Endometrium (tissue), 2 donors: Measurements from ENCODE around the gene TMEM9B.
"Not testable (repeated sequence)": the region's sequence is repeated elsewhere in the genome, so short reads cannot be mapped to it uniquely, and the experiment has no call there.

ENCODE experiments used
- FAIRE-seq: peaks from 2 replicates; lab custom pipeline; 2012; peaks lifted over from hg19 to GRCh38; lab: Jason Lieb, UNC
- donor health status: control.
- donor health status: control.

The TMEM9B gene

DNA sequence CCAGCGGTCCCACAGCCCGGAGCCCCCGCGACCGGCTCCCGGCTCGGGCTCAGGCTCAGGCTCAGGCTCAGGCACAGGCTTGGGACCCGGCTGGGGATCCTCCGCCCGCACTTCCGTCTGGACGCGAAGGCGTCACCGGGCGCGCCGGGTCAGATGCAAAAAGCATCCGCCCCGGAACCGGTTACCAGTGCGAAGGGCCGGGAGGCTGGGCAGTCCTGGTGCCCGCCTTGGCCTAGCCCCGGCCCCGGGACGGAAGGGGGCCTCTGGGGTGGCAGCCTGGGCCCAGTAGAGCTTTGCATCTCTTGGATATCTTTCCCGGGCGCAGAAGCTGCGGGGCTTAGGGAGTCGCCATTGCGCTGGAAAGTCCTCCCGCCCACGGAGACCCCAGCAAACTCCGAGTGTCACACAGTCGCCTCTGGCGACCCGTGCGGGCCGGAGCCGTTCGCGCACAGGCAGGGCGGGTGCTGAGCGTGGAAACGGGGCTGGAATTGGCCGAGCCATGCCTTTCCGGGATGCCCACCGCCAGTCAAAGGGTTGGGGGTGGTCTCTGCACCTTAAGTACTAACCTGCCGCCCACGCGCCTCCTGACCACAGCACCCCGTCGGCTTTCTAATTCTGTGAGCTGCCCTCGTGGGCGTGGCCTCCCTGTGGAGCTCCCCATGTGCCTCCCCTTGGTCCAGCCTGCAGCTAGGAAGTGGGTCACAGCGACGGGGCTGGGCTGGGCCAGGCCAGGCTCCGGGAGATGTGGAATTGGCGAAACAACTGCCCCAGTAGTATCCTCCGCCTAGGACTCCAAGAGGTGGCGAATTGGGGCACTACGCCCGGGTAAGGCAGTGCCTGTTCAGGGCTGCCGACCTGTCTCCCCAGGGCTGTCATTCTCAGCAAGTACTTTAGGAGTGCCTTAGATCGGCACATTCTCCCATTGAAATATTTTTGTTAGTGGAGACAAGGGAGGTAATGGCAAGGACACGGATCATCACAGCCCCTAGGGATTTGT lies at the start of gene TMEM9B:
TSS of gene TMEM9B (minus strand) at position 119 of the 997 bp plus-strand sequence. CDS start 129 bp downstream, outside the sequence.
- FAIRE-seq = no peak

DNA sequence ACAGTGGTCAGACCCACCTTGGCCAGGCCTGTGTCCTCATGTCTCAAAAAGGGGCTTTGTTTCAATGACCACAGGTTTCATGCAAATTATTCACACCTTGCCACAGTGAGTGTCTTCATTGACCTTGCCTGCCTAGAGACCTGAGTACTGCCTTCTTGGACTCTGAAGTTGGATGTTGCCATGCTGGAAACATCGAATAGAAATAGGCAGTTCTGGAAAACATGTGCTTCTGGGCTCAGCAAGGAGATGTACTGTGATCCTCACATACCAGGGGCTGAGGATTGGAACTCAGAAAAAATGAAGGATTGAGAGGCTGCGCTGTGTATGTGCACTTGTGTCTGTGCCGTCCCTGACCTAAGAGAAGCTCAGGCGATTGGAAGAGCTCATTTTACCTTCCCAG lies 49.1 kb upstream of the TMEM9B start:
- FAIRE-seq = no peak

GRCh38 chr11:9009538-9009937 lies 45.3 kb upstream of the TMEM9B start:
- not testable (repeated sequence) for FAIRE-seq

GRCh38 chr11:9008661-9009060 lies 44.4 kb upstream of the TMEM9B start:
- no peak for FAIRE-seq

DNA sequence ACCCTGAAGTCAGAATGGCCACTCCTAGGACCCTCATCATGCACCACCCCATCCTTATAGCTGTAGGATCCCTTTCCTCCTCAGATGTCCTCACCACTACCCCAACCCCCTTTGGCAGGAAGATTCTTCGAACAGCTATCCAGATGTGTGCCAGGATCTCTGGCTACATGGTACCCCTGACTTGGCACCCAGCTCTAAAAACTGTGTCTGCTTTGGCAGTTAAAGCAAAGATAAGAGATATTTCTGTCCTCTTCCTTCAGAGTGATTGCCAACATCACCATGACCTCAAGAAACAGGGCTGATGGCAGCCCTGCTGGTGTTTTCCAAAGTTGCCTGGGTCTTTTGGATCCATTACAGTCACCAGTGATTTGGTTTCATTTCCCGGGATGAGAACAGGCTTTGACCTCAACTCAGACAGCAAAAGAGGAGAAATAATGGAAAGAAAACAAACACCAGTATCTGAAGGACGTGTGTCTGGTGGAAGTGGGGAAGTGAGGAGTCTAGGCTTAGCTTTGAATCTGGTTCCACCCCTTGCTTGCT lies 43.8 kb upstream of the TMEM9B start:
- FAIRE-seq = no peak

GRCh38 chr11:9005087-9005486 lies 40.8 kb upstream of the TMEM9B start:
- FAIRE-seq = no peak

DNA sequence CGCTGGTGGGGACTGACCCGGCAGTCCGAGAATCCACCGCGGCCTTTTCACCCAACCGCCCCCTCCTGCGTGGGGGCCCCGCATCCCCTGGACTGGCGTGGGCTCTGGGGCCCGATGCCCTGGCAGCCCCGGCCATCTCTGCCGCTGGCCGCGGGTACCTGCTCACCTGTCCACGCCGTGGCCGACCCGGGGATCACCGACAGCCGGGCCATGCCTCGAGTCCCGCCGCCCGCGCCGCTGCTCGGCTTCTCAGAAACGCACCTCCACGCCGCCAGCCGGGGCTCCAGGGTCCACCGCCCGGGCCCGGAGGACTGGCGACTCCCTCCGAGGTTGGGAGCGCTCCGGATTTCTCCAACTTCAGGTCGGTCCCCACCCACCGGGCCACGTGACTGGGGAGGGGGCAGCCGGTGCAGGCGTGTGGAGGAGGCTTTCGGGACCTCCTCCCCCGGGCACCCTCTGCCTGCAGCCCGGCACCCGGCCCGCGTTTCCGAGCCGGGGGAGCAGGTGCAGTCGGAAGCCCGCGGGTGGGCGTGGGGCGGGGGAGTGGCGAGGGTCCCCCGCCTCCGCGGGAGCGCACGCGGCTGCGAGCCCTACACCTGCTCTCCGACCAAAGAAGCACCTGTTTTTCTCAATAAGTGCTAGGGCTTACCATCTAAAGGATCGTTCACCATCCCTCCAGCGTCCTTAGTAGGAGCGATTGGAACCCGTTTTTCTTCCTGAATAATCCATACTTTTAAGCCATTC lies 40.1 kb upstream of the TMEM9B start:
- FAIRE-seq = no peak

- no peak for FAIRE-seq
Observed at GRCh38 chr11:9003573-9004182, 39.4 kb upstream of the TMEM9B start, which contains the start of gene NRIP3. NRIP3 (minus strand) TSS chr11:9004001; CDS start chr11:9003935, 66 bp downstream.

GRCh38 chr11:9002920-9003572 lies 38.8 kb upstream of the TMEM9B start:
- FAIRE-seq = no peak

DNA sequence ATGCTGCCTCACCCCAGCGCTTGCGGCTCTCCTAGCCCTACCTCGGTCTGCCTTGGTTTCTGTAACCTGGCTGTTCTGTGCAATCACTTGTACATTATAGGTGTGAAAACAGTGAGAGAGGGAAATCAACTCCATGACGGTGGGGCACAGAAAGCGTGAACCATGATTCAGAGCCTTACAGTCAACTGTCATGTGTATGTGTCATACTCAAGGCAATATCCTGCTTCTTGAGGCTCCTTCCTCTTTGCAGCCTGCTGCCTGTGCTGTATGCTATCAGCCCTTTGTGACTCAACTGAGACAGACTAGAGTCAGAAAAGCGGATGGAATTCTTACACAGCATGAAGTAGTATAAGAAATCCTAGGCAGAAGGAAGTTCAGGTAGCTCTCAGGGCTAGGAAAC lies 37.5 kb upstream of the TMEM9B start:
- no peak for FAIRE-seq

DNA sequence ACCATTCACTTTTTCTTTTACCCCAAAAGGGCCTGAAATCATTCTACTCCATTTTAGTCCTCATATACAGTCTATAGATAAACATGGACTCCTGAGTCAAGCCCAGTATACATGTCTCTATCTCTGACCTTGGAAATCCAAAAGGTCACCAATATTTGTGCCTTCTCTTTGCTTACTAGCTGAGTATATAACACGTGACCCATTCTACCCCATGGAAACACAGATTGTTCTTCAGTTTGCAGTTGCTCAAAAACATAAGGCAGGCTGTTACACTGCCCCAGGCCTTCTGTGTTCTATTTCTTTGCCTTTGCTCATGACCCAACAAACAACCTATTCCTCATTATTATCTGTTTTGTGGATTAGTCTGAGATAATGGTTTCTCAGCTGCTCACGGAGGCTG lies 33.8 kb upstream of the TMEM9B start:
- no peak for FAIRE-seq

DNA sequence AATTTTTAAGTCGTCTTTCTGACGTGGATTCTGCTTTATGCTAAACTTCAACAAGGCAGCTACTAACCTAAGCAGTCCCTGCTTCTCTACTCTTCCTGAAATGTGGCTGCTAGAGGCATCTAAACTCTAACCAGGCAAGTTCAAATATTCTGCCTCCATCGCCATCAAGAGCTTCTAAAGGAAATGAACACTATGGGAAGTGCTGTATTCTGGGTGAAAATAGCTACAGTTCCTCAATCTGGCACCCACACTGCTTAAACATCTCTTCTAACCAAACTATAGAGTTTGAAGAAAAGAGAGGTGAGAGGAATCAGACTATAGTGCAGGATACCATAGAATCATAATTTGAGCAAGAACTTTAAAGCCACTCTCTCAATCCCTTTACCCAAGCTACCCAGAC lies 33.2 kb upstream of the TMEM9B start:
- FAIRE-seq = no peak

DNA sequence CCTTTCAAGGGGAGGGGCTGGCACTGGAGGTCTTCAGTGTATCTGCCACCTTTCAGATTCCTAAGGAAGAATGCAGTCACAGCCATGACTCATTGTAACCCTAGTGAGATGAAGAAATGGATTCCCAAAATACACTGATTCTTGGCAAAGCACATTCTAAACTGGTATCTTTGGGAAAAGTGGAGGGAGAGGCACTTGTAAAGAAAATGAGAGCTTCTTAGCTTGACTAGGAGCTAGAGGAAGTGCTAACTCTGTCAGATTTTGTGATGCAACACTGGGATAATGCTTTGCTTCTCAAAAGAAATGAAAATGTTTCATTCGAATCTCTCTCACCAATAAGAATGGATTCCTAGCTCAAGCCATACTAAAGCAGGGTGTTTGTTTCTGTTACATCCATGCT lies 25.2 kb upstream of the TMEM9B start:
- no peak for FAIRE-seq

GRCh38 chr11:8988329-8989234 lies 24.3 kb upstream of the TMEM9B start:
- no peak for FAIRE-seq

GRCh38 chr11:8987446-8987845 lies 23.2 kb upstream of the TMEM9B start:
- FAIRE-seq = no peak

DNA sequence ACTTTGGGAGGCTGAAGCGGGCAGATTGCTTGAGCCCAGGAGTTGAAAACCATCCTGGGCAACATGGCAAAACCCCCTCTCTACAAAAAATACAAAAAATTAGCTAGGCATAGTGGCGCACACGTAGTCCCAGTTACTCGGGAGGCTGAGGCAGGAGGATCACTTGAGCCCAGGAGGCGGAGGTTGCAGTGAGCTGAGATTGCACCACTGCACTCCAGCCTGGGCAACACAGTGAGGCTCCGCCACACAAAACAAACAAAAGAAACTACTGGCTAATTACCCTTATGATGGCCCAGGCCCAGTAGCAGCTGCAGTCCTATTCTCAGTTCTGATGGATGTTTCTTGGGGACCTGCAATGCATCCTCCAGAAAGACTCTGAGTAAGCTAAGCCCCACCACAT lies 22.5 kb upstream of the TMEM9B start:
- FAIRE-seq = not testable (repeated sequence)

DNA sequence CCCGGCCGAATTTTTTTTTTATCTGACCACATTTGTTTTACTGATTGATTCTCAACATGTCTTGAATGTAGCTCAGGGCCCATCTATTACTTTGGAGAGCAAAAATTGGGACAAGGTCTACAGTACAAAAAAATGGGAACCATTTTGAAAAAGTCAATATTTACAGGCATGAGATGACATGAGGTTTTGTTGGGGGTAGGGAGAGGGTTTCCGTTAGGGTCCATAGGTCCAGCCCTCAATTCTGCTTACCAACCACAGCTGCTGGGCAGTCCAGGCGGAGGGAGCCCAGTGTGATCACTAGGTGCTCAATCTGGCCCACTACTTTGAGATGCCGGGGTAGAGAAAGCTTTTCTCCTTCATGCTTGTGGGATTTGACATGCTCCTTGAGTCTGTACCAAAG lies 21.2 kb upstream of the TMEM9B start:
- no peak for FAIRE-seq

DNA sequence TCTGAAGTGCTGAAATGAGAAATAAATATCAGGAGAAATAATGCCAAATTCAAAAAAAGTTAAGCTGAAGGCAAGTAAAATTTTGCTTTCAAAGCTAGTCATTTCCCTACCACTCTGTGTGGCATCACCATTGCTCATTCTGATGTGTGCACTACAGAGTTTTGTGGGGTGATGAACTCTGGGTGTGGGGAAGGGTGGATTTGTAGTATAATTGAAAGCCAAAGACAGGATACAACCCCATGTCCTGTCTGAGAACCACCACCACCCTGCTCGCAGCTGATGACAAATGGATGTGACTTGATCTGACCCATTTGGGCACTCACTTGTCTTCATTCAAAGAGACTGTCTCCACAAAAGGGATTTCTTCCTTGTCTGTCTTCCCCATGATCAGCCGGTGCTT lies 19.3 kb upstream of the TMEM9B start:
- no peak for FAIRE-seq

DNA sequence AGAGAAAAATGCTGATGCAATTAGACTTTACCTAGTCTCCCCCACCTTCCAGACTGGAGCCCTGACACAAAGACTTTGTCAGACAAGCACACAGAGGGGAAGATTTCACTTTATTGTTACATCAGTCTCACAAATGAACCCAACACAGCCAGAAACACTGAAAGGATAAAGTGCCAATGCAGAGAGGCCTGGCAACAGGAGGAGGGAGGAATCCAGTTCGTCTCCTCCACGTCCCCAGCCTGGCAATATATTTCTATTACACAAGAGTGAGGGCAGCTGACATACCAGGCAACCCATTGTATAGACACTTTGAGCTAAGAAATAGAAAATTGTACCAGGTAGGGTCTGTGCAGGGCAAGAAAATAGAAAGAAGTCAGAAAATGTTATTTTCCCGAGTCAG lies 16.2 kb upstream of the TMEM9B start:
- no peak for FAIRE-seq

DNA sequence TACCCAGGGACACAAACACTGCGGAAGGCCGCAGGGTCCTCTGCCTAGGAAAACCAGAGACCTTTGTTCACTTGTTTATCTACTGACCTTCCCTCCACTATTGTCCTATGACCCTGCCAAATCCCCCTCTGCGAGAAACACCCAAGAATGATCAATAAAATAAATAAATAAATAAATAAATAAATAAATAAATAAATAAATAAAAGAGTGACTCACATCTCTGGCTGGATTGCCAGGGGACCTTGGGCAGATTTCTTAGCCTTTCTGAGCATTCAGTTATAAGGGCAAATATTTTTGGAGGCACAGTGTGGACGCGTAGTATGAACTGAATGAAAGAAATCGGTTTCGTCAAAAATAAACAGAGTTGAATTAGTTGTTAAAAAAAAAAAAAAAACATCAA lies 15.1 kb upstream of the TMEM9B start:
- FAIRE-seq = not testable (repeated sequence)

- no peak for FAIRE-seq
Observed at GRCh38 chr11:8973121-8973520, 8.9 kb upstream of the TMEM9B start.
